BE2C (cell line): ENCODE data around the gene KRTAP10-5.
"Not testable (repeated sequence)": the region's sequence is repeated elsewhere in the genome, so short reads cannot be mapped to it uniquely, and the experiment has no call there.

Experiments used
- DNase-seq: peaks from one replicate; pipeline ENCODE4 v3.0.0-alpha.2; 2020
- H3K27me3 ChIP-seq: fragments of 250-450 bp; sonication (Bioruptor Pico); 2 replicates; pipeline ENCODE4 v1.5.1; 2020; ENCODE audit warnings: mild to moderate bottlenecking
- H3K36me3 ChIP-seq: fragments of 250-450 bp; sonication (Bioruptor Pico); 2 replicates; pipeline ENCODE4 v1.5.1; 2020; ENCODE audit warnings: mild to moderate bottlenecking
- H3K4me1 ChIP-seq: fragments of 250-450 bp; sonication (Bioruptor Pico); 2 replicates; pipeline ENCODE4 v1.5.1; 2020
- H3K4me3 ChIP-seq: 2 replicates; pipeline ENCODE4 v1.5.1; 2011; ENCODE audit warnings: low read depth, low read length
- H3K9me3 ChIP-seq: fragments of 250-450 bp; sonication (Bioruptor Pico); 2 replicates; pipeline ENCODE4 v1.5.1; 2020
- TF ChIP-seq, protein P1 (sequence below): IDR thresholded peaks from 2 replicates; pipeline ENCODE4 v1.5.1; 2012; ENCODE audit warnings: mild to moderate bottlenecking, low read depth, low read length

The KRTAP10-5 gene

DNA sequence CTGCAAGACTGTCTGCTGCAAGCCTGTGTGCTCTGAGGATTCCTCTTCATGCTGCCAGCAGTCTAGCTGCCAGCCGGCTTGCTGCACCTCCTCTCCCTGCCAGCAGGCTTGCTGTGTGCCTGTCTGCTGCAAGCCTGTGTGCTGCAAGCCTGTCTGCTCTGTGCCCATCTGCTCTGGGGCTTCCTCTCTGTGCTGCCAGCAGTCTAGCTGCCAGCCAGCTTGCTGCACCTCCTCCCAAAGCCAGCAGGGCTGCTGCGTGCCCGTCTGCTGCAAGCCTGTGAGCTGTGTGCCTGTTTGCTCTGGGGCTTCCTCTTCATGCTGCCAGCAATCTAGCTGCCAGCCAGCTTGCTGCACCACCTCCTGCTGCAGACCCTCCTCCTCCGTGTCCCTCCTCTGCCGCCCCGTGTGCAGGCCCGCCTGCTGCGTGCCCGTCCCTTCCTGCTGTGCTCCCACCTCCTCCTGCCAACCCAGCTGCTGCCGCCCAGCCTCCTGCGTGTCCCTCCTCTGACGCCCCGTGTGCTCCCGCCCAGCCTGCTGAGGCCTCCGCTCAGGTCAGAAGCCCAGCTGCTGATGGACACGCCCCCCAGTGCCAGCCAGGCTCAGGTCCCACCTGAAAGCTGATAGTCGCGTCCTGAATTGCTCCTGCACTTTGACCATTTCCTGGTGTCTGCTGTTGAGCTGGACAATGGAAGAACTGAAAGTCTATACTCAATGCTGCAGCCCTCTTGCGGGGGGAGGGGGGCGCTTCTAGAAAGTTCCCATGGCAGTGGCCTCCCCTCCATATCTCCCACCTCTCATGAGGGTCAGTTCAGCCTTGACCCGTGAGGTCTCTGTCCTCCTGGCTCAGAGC is 5.7 kb downstream of the KRTAP10-5 start:
- no peaks in the 10 kb centered on the region for H3K4me1 ChIP-seq
- TF ChIP-seq, protein P1, sequence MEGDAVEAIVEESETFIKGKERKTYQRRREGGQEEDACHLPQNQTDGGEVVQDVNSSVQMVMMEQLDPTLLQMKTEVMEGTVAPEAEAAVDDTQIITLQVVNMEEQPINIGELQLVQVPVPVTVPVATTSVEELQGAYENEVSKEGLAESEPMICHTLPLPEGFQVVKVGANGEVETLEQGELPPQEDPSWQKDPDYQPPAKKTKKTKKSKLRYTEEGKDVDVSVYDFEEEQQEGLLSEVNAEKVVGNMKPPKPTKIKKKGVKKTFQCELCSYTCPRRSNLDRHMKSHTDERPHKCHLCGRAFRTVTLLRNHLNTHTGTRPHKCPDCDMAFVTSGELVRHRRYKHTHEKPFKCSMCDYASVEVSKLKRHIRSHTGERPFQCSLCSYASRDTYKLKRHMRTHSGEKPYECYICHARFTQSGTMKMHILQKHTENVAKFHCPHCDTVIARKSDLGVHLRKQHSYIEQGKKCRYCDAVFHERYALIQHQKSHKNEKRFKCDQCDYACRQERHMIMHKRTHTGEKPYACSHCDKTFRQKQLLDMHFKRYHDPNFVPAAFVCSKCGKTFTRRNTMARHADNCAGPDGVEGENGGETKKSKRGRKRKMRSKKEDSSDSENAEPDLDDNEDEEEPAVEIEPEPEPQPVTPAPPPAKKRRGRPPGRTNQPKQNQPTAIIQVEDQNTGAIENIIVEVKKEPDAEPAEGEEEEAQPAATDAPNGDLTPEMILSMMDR, result no peak
- H3K36me3 ChIP-seq, result no peaks in the 10 kb centered on the region
- H3K9me3 ChIP-seq, result no peaks in the 10 kb centered on the region
- H3K4me3 ChIP-seq, result no peak overlapping the region
- H3K27me3 ChIP-seq, result peaks cover 16% of the 10 kb centered on the region
- DNase-seq, result no peak

DNA sequence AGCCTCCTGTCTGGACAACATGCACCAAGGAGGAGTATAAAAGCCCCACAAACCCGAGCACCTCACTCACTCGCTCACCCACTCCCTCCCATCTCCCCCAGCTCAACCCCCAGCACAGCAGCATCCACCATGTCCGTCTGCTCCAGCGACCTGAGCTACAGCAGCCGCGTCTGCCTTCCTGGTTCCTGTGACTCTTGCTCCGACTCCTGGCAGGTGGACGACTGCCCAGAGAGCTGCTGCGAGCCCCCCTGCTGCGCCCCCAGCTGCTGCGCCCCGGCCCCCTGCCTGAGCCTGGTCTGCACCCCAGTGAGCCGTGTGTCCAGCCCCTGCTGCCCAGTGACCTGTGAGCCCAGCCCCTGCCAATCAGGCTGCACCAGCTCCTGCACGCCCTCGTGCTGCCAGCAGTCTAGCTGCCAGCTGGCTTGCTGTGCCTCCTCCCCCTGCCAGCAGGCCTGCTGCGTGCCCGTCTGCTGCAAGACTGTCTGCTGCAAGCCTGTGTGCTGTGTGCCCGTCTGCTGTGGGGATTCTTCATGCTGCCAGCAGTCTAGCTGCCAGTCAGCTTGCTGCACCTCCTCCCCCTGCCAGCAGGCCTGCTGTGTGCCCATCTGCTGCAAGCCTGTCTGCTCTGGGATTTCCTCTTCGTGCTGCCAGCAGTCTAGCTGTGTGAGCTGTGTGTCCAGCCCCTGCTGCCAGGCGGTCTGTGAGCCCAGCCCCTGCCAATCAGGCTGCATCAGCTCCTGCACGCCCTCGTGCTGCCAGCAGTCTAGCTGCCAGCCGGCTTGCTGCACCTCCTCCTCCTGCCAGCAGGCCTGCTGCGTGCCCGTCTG is 6.6 kb downstream of the KRTAP10-5 start, which contains the start of gene KRTAP10-4:
KRTAP10-4 (plus strand) TSS at position 100 of the 827 bp plus-strand sequence; CDS start at position 130, 30 bp downstream.
- not testable (repeated sequence) for DNase-seq, H3K4me1 ChIP-seq, H3K36me3 ChIP-seq, H3K9me3 ChIP-seq, H3K4me3 ChIP-seq
- peaks cover 16% of the 10 kb centered on the region for H3K27me3 ChIP-seq

DNA sequence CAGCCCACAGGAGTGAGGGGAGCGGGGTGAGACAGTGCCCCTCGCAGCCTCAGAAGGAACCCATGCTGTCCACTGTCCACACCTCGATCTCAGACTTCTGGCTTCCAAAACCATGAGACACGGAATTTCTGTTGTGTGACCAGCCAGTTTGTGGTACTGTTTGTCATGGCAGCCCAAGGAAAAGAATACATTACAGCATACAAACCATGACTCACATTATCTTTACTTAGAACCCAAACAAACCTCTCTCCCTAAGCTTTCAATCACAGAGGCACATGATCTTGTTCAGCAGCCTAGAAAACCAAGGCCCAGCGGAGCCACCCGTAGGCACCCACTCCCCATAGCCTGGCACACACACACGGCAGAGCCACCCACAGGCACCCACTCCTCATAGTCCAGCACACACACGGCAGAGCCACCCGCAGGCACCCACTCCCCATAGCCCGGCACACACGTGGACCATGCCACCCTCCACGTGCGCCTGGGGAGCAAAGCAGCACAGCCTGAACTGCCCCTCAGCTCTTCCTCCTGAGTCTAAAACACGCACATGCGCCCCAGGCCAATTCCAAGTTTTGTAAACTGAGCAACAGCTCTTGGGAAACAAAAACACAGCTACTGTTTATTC is 7.3 kb downstream of the KRTAP10-5 start:
- Histone ChIP-seq H3K27me3 (peaks cover 16% of the 10 kb centered on the region), H3K4me3 (no peak overlapping the region), H3K36me3 (no peaks in the 10 kb centered on the region), H3K4me1 (no peaks in the 10 kb centered on the region), H3K9me3 (no peaks in the 10 kb centered on the region)
- TF ChIP-seq, protein P1, result no peak
- no peak for DNase-seq

DNA sequence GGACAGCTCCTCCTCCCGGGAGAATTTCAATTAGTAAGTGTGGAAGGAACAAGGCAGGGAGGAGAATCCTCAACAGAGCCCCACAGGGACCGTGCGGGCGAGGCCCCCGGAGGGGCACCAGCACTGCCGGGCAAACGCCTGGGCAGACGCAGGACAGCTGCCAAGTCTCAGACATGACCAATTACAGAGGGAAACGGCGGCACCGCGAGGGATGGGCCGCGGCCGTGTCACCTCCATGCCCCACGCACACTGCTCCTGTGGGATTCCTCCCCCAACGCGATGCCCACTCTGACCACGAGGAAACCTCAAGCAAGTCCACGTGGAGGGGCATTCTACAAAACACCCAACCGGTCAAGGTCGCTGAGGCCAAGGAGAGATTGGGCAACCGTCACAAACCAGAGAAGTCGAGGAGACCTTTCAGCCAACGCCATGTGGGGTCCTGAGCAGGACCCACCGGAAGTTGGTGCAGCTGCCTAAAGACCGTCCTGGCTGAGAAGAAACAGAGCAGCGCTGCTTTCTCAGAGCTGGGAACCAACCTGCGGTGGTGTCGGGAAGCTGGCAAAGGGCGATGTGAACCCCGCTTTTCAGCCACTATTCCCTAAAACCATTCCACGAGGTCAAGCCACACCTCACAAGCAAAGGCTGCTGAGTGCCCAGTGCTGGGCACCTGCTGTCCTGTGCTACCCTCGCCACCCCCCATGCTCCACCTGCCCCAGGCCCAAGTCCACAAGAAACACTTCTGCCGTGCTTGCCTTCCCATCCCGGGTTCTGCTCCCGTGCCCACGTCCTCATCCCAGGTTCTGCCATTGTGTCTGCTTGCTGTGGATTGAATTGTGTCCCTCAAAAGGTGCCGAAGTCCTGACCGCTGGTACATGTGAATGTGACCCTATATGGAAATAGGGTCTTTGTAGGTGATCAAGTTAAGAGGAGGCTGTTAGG is 8.3 kb downstream of the KRTAP10-5 start:
- Histone ChIP-seq H3K4me3 (no peak overlapping the region), H3K36me3 (no peaks in the 10 kb centered on the region), H3K27me3 (peaks cover 16% of the 10 kb centered on the region), H3K9me3 (no peaks in the 10 kb centered on the region), H3K4me1 (no peaks in the 10 kb centered on the region)
- DNase-seq, result no peak
- TF ChIP-seq, protein P1, result no peak

DNA sequence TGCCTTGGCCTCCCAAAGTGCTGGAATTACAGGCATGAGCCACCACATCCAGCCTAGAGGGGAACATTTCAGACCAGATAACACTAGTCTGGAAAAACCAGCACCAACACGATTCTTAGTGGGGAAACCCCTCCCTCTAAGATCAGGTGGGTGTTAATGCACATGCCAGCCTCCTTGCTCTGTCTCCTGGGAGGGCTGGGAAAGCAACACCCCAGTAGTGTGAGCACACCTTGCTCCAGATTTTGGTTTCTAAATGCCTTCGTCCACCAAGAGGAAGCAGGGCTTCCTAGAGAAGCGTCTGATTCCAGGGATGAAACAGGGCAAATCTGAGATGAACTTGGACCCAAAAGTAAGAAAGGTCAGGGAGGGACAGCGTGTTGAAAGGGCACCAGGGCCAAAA is 9.1 kb downstream of the KRTAP10-5 start:
- TF ChIP-seq, protein P1, result no peak
- Histone ChIP-seq H3K4me3 (no peak overlapping the region), H3K27me3 (peaks cover 16% of the 10 kb centered on the region), H3K9me3 (no peaks in the 10 kb centered on the region), H3K4me1 (no peaks in the 10 kb centered on the region), H3K36me3 (no peaks in the 10 kb centered on the region)
- no peak for DNase-seq
